Panc1 (cell line): Measurements from ENCODE around the gene OPN3.

Experiments used
- CTCF ChIP-seq: fragments of 450-650 bp; IDR thresholded peaks from 2 replicates; pipeline ENCODE4 v1.5.1; 2017; ENCODE audit warnings: mild to moderate bottlenecking
- POLR2AphosphoS5 ChIP-seq: IDR thresholded peaks from 2 replicates; pipeline ENCODE4 v1.6.1; 2012; ENCODE audit warnings: mild to moderate bottlenecking, low read depth, low read length, moderate library complexity
- SIN3A ChIP-seq: IDR thresholded peaks from 2 replicates; pipeline ENCODE4 v1.6.1; 2012; ENCODE audit warnings: low read depth, mild to moderate bottlenecking, low read length, moderate library complexity, borderline replicate concordance; ENCODE audit not compliant: insufficient read depth
- TCF7L2 ChIP-seq: IDR thresholded peaks from 2 replicates; pipeline ENCODE4 v1.6.1; 2011; ENCODE audit warnings: mild to moderate bottlenecking, low read depth, low read length, inconsistent platforms
- TF ChIP-seq, protein P1 (sequence below), 2 experiments: IDR thresholded peaks; 2 replicates each; pipeline ENCODE4 v1.6.1; 2011 to 2012; ENCODE audit warnings: low read depth in 2 of 2, control low read depth in 1 of 2, low read length in 1 of 2, mild to moderate bottlenecking in 1 of 2, moderate library complexity in 1 of 2; ENCODE audit not compliant: insufficient read depth in 1 of 2

DNA sequence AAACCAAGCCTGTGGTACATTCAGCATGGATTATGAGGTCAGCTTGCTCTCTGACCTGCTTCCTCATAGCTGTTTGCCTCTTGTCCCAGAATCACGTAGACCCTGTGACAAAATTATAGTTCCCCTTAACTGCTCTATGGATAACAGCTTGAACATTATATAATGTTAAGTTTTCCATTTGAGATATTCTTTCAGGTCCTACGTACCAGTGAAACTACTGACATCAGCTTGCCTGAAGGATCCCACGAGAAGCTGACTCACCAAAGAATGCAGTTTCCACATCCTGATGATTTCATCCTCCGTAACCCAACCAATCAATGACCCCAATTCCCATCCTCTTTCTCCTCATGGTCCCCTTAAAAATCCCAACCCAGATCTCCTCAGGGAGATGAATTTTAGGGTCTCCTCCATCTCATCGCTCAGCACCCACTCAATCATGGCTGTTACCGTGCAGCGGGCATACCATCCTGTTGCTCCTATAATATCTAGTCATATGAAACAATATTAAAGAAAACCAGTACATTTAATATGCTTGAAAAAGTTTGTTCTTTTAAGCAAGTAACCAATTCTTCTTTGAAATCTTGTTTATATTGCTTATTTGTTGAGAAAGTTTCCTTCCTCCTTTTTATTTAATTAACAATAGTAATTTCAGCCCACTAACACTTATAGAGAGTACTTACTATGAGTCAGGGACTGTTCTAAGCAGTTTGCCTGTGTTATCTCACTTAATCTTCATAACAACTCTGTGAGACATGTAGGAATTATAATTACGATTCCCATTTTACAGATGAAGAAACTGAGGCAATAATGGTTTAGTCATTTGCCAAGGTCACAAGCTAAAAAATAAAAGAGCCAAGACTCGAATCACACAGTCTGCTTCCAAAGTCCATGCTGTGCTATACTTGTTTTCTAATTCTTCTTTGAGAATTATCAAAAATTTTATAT, 27.4 kb downstream of the OPN3 start:
- no peak for TF ChIP-seq CTCF
- TF ChIP-seq TCF7L2: no peak
- no peak for TF ChIP-seq POLR2AphosphoS5
- TF ChIP-seq, protein P1, sequence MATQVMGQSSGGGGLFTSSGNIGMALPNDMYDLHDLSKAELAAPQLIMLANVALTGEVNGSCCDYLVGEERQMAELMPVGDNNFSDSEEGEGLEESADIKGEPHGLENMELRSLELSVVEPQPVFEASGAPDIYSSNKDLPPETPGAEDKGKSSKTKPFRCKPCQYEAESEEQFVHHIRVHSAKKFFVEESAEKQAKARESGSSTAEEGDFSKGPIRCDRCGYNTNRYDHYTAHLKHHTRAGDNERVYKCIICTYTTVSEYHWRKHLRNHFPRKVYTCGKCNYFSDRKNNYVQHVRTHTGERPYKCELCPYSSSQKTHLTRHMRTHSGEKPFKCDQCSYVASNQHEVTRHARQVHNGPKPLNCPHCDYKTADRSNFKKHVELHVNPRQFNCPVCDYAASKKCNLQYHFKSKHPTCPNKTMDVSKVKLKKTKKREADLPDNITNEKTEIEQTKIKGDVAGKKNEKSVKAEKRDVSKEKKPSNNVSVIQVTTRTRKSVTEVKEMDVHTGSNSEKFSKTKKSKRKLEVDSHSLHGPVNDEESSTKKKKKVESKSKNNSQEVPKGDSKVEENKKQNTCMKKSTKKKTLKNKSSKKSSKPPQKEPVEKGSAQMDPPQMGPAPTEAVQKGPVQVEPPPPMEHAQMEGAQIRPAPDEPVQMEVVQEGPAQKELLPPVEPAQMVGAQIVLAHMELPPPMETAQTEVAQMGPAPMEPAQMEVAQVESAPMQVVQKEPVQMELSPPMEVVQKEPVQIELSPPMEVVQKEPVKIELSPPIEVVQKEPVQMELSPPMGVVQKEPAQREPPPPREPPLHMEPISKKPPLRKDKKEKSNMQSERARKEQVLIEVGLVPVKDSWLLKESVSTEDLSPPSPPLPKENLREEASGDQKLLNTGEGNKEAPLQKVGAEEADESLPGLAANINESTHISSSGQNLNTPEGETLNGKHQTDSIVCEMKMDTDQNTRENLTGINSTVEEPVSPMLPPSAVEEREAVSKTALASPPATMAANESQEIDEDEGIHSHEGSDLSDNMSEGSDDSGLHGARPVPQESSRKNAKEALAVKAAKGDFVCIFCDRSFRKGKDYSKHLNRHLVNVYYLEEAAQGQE (IDR thresholded peaks at IDR 0.05; ENCODE audit: insufficient read depth in 1 of 2, low read depth in 2 of 2, low read length in 1 of 2): no peak
- TF ChIP-seq SIN3A: no peak
